Gastrocnemius medialis (tissue), 4 donors: ENCODE data around the gene PLG.

Experiments
- CTCF ChIP-seq, 5 experiments: fragments of 450-650 bp in 3 of 5; fragments of 200-600 bp in 2 of 5; sonication (generic) in 2 of 5; IDR thresholded peaks in 4 of 5; conservative IDR thresholded peaks in 1 of 5; 1 replicate in 4 of 5; 2 replicates in 1 of 5; pipeline ENCODE4 v1.5.1; 2016 to 2019; ENCODE audit warnings: antibody characterized with exemption in 5 of 5, mild to moderate bottlenecking in 3 of 5, moderate library complexity in 3 of 5
- POLR2A ChIP-seq, 2 donors: fragments of 450-650 bp; IDR thresholded peaks; one replicate each; pipeline ENCODE4 v1.6.1; 2017; ENCODE audit warnings: antibody characterized with exemption in 2 of 2, mild to moderate bottlenecking in 2 of 2, moderate library complexity in 2 of 2

- TF ChIP-seq CTCF (IDR thresholded peaks at IDR 0.05 in 4 of 5, conservative IDR thresholded peaks at IDR 0.05 in 1 of 5) = no peak
- TF ChIP-seq POLR2A (IDR thresholded peaks at IDR 0.05) = no peak
Measured at GRCh38 chr6:160789263-160790027, 87.4 kb downstream of the PLG start.
